Measurements from ENCODE around the gene MAGEA2.
"Not testable (repeated sequence)": the region's sequence is repeated elsewhere in the genome, so short reads cannot be mapped to it uniquely, and the experiment has no call there.

- not testable (repeated sequence) for TF ChIP-seq POLR2A (IDR thresholded peaks at IDR 0.05; ENCODE audit: low read depth, low read length); MAX (IDR thresholded peaks at IDR 0.05; ENCODE audit: insufficient read depth, insufficient read length); CTCF (IDR thresholded peaks at IDR 0.05; ENCODE audit: extremely low read depth in 1 of 2, insufficient read depth in 1 of 2, low read depth in 1 of 2, low read length in 2 of 2); POLR2AphosphoS5 (IDR thresholded peaks at IDR 0.05; ENCODE audit: insufficient read depth, low read depth, low read length); EZH2 (IDR thresholded peaks at IDR 0.05; ENCODE audit: borderline replicate concordance, low read depth, low read length, severe bottlenecking); FOS (IDR thresholded peaks at IDR 0.05; ENCODE audit: borderline replicate concordance, insufficient read depth, low read length); MYC (IDR thresholded peaks at IDR 0.05; ENCODE audit: low read depth, low read length); JUN (IDR thresholded peaks at IDR 0.05; ENCODE audit: borderline replicate concordance, insufficient read depth, insufficient read length, low read depth)
These were observed 7.9 kb upstream of the MAGEA2 start for GRCh38 chrX:152761582-152761981.

Data from endothelial cell of umbilical vein (primary cell).